WTC11 (cell line): Measurements from ENCODE around the gene CFHR1. TPM values are rescaled to one million over a fixed set of nuclear protein-coding genes. Genes with fewer than 3 reads are reported as not detected.
"Not testable (repeated sequence)": the region's sequence is repeated elsewhere in the genome, so short reads cannot be mapped to it uniquely, and the experiment has no call there.

ENCODE experiments used
- ATAC-seq: fragments of 200-7000 bp; cut with Tn5 transposase; 2 replicates; pipeline ENCODE4 v1.10.0; 2021; ENCODE audit warnings: mild to moderate bottlenecking, moderate library complexity
- Bru-seq: library from RNA; stranded (reverse); fragments of 400-500 nt; gene quantifications from one replicate; lab custom pipeline; 2021; lab: Mats Ljungman, UMichigan
- CTCF ChIA-PET: fragments of 300-600 bp; sonication (Branson Sonifier 250); formaldehyde crosslinking; loops from one replicate; lab custom pipeline; 2021; ENCODE audit warnings: antibody characterized with exemption; lab: Charles Lee
- POLR2A ChIA-PET: fragments of 350-600 bp; sonication (Branson Sonifier 250); formaldehyde crosslinking; loops from one replicate; lab custom pipeline; 2021; ENCODE audit warnings: antibody characterized with exemption; lab: Charles Lee
- DNase-seq: peaks from one replicate; pipeline ENCODE4 v3.0.0; 2021; ENCODE audit warnings: low spot score
- H3K27ac Mint-ChIP-seq: 2 replicates; pipeline ENCODE4 v1.8.0; 2021; ENCODE audit warnings: mixed read lengths
- H3K27me3 Mint-ChIP-seq: 2 replicates; pipeline ENCODE4 v1.8.0; 2021; ENCODE audit warnings: low read depth, mild to moderate bottlenecking, moderate library complexity, mixed read lengths
- H3K36me3 Mint-ChIP-seq: 2 replicates; pipeline ENCODE4 v1.8.0; 2021; ENCODE audit warnings: mixed read lengths
- H3K4me1 Mint-ChIP-seq: 2 replicates; pipeline ENCODE4 v1.8.0; 2022; ENCODE audit warnings: mixed read lengths
- H3K4me3 Mint-ChIP-seq: 2 replicates; pipeline ENCODE4 v1.8.0; 2021; ENCODE audit warnings: mild to moderate bottlenecking, moderate library complexity, mixed read lengths
- H3K9me3 Mint-ChIP-seq: 2 replicates; pipeline ENCODE4 v1.8.0; 2021; ENCODE audit warnings: mixed read lengths
- CTCF ChIP-seq: fragments of 200-600 bp; IDR thresholded peaks from 2 replicates; pipeline ENCODE4 v1.8.0; 2022; ENCODE audit warnings: antibody characterized with exemption
- ELF4 ChIP-seq: sonication (generic); formaldehyde crosslinking; IDR thresholded peaks from 2 replicates; pipeline ENCODE4 v1.8.1; 2022; ENCODE audit warnings: low read depth, mild to moderate bottlenecking, moderate library complexity, missing genetic modification reagents
- ERG ChIP-seq: fragments of 250-450 bp; sonication (Bioruptor Pico); IDR thresholded peaks from 2 replicates; pipeline ENCODE4 v1.8.0; 2021; ENCODE audit warnings: mild to moderate bottlenecking
- GTF2I ChIP-seq: fragments of 250-450 bp; sonication (Bioruptor Pico); conservative IDR thresholded peaks from 2 replicates; pipeline ENCODE4 v1.4.0; 2021; ENCODE audit warnings: mild to moderate bottlenecking
- JUN ChIP-seq: sonication (generic); formaldehyde crosslinking; IDR thresholded peaks from 2 replicates; pipeline ENCODE4 v1.8.0; 2023; ENCODE audit warnings: mild to moderate bottlenecking, missing genetic modification reagents
- NFATC4 ChIP-seq: fragments of 250-450 bp; sonication (Bioruptor Pico); IDR thresholded peaks from 2 replicates; pipeline ENCODE4 v1.9.0; 2021; ENCODE audit warnings: mild to moderate bottlenecking
- NR1H2 ChIP-seq: sonication (generic); formaldehyde crosslinking; IDR thresholded peaks from 2 replicates; pipeline ENCODE4 v1.9.0; 2021; ENCODE audit warnings: mild to moderate bottlenecking, moderate library complexity, missing genetic modification reagents
- NR2C2 ChIP-seq: sonication (generic); formaldehyde crosslinking; IDR thresholded peaks from 2 replicates; pipeline ENCODE4 v1.8.0; 2022; ENCODE audit warnings: mild to moderate bottlenecking, missing genetic modification reagents
- PREB ChIP-seq: sonication (generic); formaldehyde crosslinking; IDR thresholded peaks from 2 replicates; pipeline ENCODE4 v1.8.1; 2022; ENCODE audit warnings: mild to moderate bottlenecking, missing genetic modification reagents, moderate library complexity, borderline replicate concordance
- RELA ChIP-seq: sonication (generic); formaldehyde crosslinking; IDR thresholded peaks from 2 replicates; pipeline ENCODE4 v1.8.1; 2022; ENCODE audit warnings: missing genetic modification reagents, mild to moderate bottlenecking, borderline replicate concordance
- SP1 ChIP-seq: sonication (generic); formaldehyde crosslinking; conservative IDR thresholded peaks from 2 replicates; pipeline ENCODE4 v1.8.1; 2022; ENCODE audit warnings: missing genetic modification reagents
- TCF7 ChIP-seq: sonication (generic); formaldehyde crosslinking; IDR thresholded peaks from 2 replicates; pipeline ENCODE4 v1.8.0; 2022; ENCODE audit warnings: mild to moderate bottlenecking, low read depth, missing genetic modification reagents, moderate library complexity
- USF2 ChIP-seq: sonication (generic); formaldehyde crosslinking; IDR thresholded peaks from 2 replicates; pipeline ENCODE4 v1.8.1; 2023; ENCODE audit warnings: mild to moderate bottlenecking, missing genetic modification reagents, moderate library complexity
- ZNF121 ChIP-seq: sonication (generic); formaldehyde crosslinking; IDR thresholded peaks from 2 replicates; pipeline ENCODE4 v1.8.0; 2023; ENCODE audit warnings: missing genetic modification reagents
- ZNF396 ChIP-seq: fragments of 250-450 bp; sonication (Bioruptor Pico); IDR thresholded peaks from 2 replicates; pipeline ENCODE4 v1.8.0; 2021; ENCODE audit warnings: mild to moderate bottlenecking, moderate library complexity, borderline replicate concordance
- ZSCAN18 ChIP-seq: fragments of 250-450 bp; sonication (Bioruptor Pico); IDR thresholded peaks from 2 replicates; pipeline ENCODE4 v2.1.2; 2022; ENCODE audit warnings: mild to moderate bottlenecking, moderate library complexity
- long read RNA-seq, 3 experiments: library from RNA in 1 of 3; library from capped mRNA in 1 of 3; library from polyadenylated mRNA in 1 of 3; unstranded in 2 of 3; stranded (forward) in 1 of 3; transcript quantifications; one replicate each; pipeline ENCODE4 v2.0.0, GENCODE V29; 2021
- total RNA-seq: library from RNA; stranded (reverse); gene quantifications from 3 replicates; pipeline ENCODE4 v1.2.3, GENCODE V29; 2021
- TF ChIP-seq, protein P1 (sequence below): sonication (generic); formaldehyde crosslinking; IDR thresholded peaks from 2 replicates; pipeline ENCODE4 v1.8.1; 2022; ENCODE audit warnings: missing genetic modification reagents, borderline replicate concordance
- TF ChIP-seq, protein P2 (sequence below): sonication (generic); formaldehyde crosslinking; IDR thresholded peaks from 2 replicates; pipeline ENCODE4 v1.8.1; 2022; ENCODE audit warnings: mild to moderate bottlenecking, moderate library complexity, missing genetic modification reagents

Gene CFHR1
- total RNA-seq (0.14 to 0.20 TPM (median 0.16 TPM) in 3 replicates), Bru-seq, nascent RNA (not detected)
- long read RNA-seq, experiment 1: 0 reads
- long read RNA-seq, experiment 2: 0 reads
- long read RNA-seq, experiment 3: 0 reads

DNA sequence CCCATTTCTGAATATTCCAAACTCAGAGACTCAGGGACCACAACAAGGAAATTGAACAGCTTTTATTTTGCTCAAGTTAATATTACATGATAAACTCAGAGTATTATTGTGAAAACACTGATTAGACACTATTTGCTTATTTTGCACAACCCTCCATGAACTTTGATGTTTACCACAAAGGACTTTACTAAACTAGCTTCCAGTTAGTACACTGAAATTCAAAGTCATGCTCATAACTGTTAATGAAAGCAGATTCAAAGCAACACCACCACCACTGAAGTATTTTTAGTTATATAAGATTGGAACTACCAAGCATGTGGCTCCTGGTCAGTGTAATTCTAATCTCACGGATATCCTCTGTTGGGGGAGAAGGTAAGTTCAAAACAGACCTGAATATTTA lies at the start of gene CFHR1:
TSS of gene CFHR1 (plus strand) at position 201 of the 400 bp plus-strand sequence. CDS start at position 315, 114 bp downstream.
- H3K36me3 Mint-ChIP-seq, POLR2A ChIA-PET, H3K9me3 Mint-ChIP-seq, DNase-seq, H3K4me3 Mint-ChIP-seq, CTCF ChIA-PET, H3K27ac Mint-ChIP-seq, H3K27me3 Mint-ChIP-seq, H3K4me1 Mint-ChIP-seq, ATAC-seq: not testable (repeated sequence)

DNA sequence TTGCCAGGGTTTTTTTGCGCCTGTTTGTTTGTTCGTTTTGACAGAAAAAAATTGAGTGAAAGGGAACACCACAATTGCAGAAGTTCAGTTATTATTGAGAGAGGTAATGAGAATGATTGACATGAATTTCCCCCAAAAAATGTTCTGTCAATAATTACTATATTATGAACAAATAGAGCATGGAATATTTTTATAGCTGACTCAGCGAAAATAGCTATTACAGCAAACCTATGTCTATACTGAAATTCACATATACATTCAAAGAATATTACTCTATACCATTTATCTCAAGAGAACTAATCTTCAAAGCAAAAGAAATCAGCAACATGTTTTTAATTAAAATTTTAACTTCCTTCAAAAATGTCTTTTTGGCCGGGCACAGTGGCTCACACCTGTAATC lies 49.7 kb upstream of the CFHR1 start:
- H3K4me3 Mint-ChIP-seq, POLR2A ChIA-PET, H3K9me3 Mint-ChIP-seq, ATAC-seq, H3K4me1 Mint-ChIP-seq, CTCF ChIA-PET, DNase-seq, H3K27me3 Mint-ChIP-seq, H3K27ac Mint-ChIP-seq, H3K36me3 Mint-ChIP-seq: not testable (repeated sequence)

- Mint-ChIP-seq H3K27ac (no peak overlapping the region), H3K36me3 (no peaks in the 10 kb centered on the region), H3K4me1 (no peaks in the 10 kb centered on the region)
- ChIA-PET POLR2A (no interaction called here), CTCF (no interaction called here)
- DNase-seq: no peak
- no peak for TF ChIP-seq PREB (CRISPR knock-in tag)
- TF ChIP-seq, all 79 proteins: peak for 0
- Mint-ChIP-seq H3K9me3 (no peaks in the 10 kb centered on the region), H3K27me3 (no peaks in the 10 kb centered on the region), H3K4me3 (no peak overlapping the region)
- ATAC-seq: no peak
Measured at GRCh38 chr1:196773713-196774112, 45.8 kb upstream of the CFHR1 start.

DNA sequence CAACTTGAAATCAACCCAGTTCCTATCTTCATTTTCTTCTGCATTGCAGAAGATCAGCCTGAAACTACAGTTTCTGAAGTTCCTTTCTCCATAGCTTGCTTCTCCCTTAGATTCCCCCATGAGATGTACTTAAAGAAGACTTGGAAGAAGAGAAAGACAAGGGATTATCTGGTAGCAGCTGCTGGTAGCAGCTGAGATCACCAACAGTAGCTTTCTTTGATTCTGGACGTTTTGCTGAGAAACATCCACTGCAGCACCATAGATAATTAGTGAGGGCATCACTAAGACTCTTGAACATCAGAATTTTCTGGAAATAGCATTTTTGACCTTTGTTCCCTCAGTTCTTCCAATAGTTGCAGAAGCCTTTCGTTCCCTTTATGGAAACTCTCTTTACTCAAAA lies 45.4 kb upstream of the CFHR1 start:
- no peaks in the 10 kb centered on the region for H3K36me3 Mint-ChIP-seq
- TF ChIP-seq TCF7 (CRISPR knock-in tag): no peak
- no peak for TF ChIP-seq ZNF396 (CRISPR knock-in tag)
- no peak for TF ChIP-seq CTCF
- TF ChIP-seq ELF4 (CRISPR knock-in tag): no peak
- TF ChIP-seq NR1H2 (CRISPR knock-in tag): no peak
- TF ChIP-seq SP1 (CRISPR knock-in tag): no peak
- no peak for TF ChIP-seq GTF2I (CRISPR knock-in tag)
- TF ChIP-seq, protein P1, sequence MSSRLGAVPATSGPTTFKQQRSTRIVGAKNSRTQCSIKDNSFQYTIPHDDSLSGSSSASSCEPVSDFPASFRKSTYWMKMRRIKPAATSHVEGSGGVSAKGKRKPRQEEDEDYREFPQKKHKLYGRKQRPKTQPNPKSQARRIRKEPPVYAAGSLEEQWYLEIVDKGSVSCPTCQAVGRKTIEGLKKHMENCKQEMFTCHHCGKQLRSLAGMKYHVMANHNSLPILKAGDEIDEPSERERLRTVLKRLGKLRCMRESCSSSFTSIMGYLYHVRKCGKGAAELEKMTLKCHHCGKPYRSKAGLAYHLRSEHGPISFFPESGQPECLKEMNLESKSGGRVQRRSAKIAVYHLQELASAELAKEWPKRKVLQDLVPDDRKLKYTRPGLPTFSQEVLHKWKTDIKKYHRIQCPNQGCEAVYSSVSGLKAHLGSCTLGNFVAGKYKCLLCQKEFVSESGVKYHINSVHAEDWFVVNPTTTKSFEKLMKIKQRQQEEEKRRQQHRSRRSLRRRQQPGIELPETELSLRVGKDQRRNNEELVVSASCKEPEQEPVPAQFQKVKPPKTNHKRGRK (CRISPR knock-in tag): no peak
- TF ChIP-seq ZSCAN18 (CRISPR knock-in tag): no peak
- TF ChIP-seq ERG (CRISPR knock-in tag): no peak
- TF ChIP-seq JUN: no peak
- TF ChIP-seq RELA (CRISPR knock-in tag): no peak
- no peak for TF ChIP-seq ZNF121 (CRISPR knock-in tag)
- TF ChIP-seq, protein P2, sequence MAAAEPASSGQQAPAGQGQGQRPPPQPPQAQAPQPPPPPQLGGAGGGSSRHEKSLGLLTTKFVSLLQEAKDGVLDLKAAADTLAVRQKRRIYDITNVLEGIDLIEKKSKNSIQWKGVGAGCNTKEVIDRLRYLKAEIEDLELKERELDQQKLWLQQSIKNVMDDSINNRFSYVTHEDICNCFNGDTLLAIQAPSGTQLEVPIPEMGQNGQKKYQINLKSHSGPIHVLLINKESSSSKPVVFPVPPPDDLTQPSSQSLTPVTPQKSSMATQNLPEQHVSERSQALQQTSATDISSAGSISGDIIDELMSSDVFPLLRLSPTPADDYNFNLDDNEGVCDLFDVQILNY (CRISPR knock-in tag): no peak
- no peak for TF ChIP-seq NFATC4 (CRISPR knock-in tag)
- TF ChIP-seq USF2 (CRISPR knock-in tag): no peak
- TF ChIP-seq NR2C2 (CRISPR knock-in tag): no peak

More for the DNA sequence above, 45.4 kb upstream of the CFHR1 start:
- DNase-seq: no peak
- ChIA-PET CTCF (no interaction called here), POLR2A (no interaction called here)
- H3K27me3 Mint-ChIP-seq: no peaks in the 10 kb centered on the region
- no peaks in the 10 kb centered on the region for H3K9me3 Mint-ChIP-seq
- no peak overlapping the region for H3K4me3 Mint-ChIP-seq
- H3K27ac Mint-ChIP-seq: no peak overlapping the region
- ATAC-seq: no peak
- no peaks in the 10 kb centered on the region for H3K4me1 Mint-ChIP-seq
